Measurements from ENCODE around the gene APLF. TPM values are rescaled to one million over a fixed set of nuclear protein-coding genes. Genes with fewer than 3 reads are reported as not detected.

The APLF gene
- total and polyA plus RNA-seq, 2 donors (not counting 3 experiments of a cell fraction or from before 2014, with no cell fraction given) = 0.75 to 2.3 TPM

GRCh38 chr2:68500649-68501048 is 33.3 kb downstream of the APLF start:
- FAIRE-seq = no peak
- POLR2A ChIA-PET = no interaction called here
- no peaks in the 10 kb centered on the region for H3K9me1 ChIP-seq (replicated peaks; ENCODE audit: control insufficient read depth, extremely low read depth, insufficient read depth, low read length)
- no peak overlapping the region for H3K4me2 ChIP-seq (ENCODE audit: insufficient read depth, low read length)
- no peak overlapping the region for H3K27ac ChIP-seq (ENCODE audit: insufficient read depth, low read depth, low read length)
- BruUV-seq (replicated peaks) = no TSS peak
- no peak overlapping the region for H2AFZ ChIP-seq (ENCODE audit: low read depth, low read length)
- intact Hi-C loops (cut with micrococcal nuclease) = no loop called here
- CTCF ChIA-PET = interaction anchor here (1.0 to 1.5 kb wide), 4 partner anchors 13 to 95 kb away, joined by 3 to 7 read pairs (median 4); no protein-coding TSS in a partner anchor
- H3K4me3 ChIP-seq (replicated peaks in 1 of 3; ENCODE audit: insufficient read depth in 1 of 3, low read depth in 1 of 3, low read length in 3 of 3) = no peak overlapping the region
- no peaks in the 10 kb centered on the region for H4K20me1 ChIP-seq (replicated peaks; ENCODE audit: control insufficient read depth, extremely low read depth, insufficient read depth, low read length)
- no peak overlapping the region for H3K9ac ChIP-seq (replicated peaks; ENCODE audit: extremely low read depth, insufficient read depth, low read length)
- no peaks in the 10 kb centered on the region for H3K27me3 ChIP-seq (ENCODE audit: control insufficient read depth in 2 of 2, insufficient read depth in 2 of 2, low read length in 2 of 2)
- TF ChIP-seq POLR2AphosphoS5 (IDR thresholded peaks at IDR 0.05; ENCODE audit: insufficient read depth, low read depth, low read length) (no peak), POLR2A (IDR thresholded peaks at IDR 0.05; ENCODE audit: low read depth, low read length) (no peak), EZH2 (IDR thresholded peaks at IDR 0.05; ENCODE audit: borderline replicate concordance, low read depth, low read length, severe bottlenecking) (no peak), FOS (IDR thresholded peaks at IDR 0.05; ENCODE audit: borderline replicate concordance, insufficient read depth, low read length) (no peak), CTCF (IDR thresholded peaks at IDR 0.05; ENCODE audit: extremely low read depth in 1 of 2, insufficient read depth in 1 of 2, low read depth in 1 of 2, low read length in 2 of 2) (no peak), JUN (IDR thresholded peaks at IDR 0.05; ENCODE audit: borderline replicate concordance, insufficient read depth, insufficient read length, low read depth) (no peak), MYC (IDR thresholded peaks at IDR 0.05; ENCODE audit: low read depth, low read length) (no peak), GATA2 (IDR thresholded peaks at IDR 0.05; ENCODE audit: insufficient read depth, insufficient read length, low read depth, low read length) (no peak)
- TF ChIP-seq, protein P1, sequence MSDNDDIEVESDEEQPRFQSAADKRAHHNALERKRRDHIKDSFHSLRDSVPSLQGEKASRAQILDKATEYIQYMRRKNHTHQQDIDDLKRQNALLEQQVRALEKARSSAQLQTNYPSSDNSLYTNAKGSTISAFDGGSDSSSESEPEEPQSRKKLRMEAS (IDR thresholded peaks at IDR 0.05; ENCODE audit: insufficient read depth, insufficient read length) = no peak
- H3K4me1 ChIP-seq (ENCODE audit: control insufficient read depth, extremely low read depth, insufficient read depth, low read length) = no peaks in the 10 kb centered on the region
- dilution Hi-C loops (cut with MboI; ENCODE audit: extremely low pct_ligation_motif_present, low sequenced_read_pairs) = no loop called here
- H3K79me2 ChIP-seq (ENCODE audit: control insufficient read depth, insufficient read depth, low read length) = no peaks in the 10 kb centered on the region
- no peaks in the 10 kb centered on the region for H3K9me3 ChIP-seq (replicated peaks; ENCODE audit: control insufficient read depth, insufficient read depth, low read length)
- H3K36me3 ChIP-seq (ENCODE audit: control insufficient read depth in 2 of 2, extremely low read depth in 1 of 2, insufficient read depth in 2 of 2, low read length in 2 of 2) = no peaks in the 10 kb centered on the region
- no peak for DNase-seq (ENCODE audit: low read depth, low spot score)
